Measurements from ENCODE around the gene MUC20.
"Not testable (repeated sequence)": the region's sequence is repeated elsewhere in the genome, so short reads cannot be mapped to it uniquely, and the experiment has no call there.

Gene MUC20

GRCh38 chr3:195727606-195728195, 6.9 kb downstream of the MUC20 start:
- DNase-seq (ENCODE audit: insufficient read length) = no peak
- TF ChIP-seq TAF1 (IDR thresholded peaks at IDR 0.05; ENCODE audit: borderline replicate concordance, low read depth, low read length) (no peak), POLR2AphosphoS5 (IDR thresholded peaks at IDR 0.05; ENCODE audit: low read depth, low read length) (no peak), POLR2A (IDR thresholded peaks at IDR 0.05; ENCODE audit: low read depth, low read length) (no peak)
- no peak for FAIRE-seq

GRCh38 chr3:195728789-195729188, 8.0 kb downstream of the MUC20 start:
- not testable (repeated sequence) for FAIRE-seq; DNase-seq (ENCODE audit: insufficient read length)

GRCh38 chr3:195729476-195730251, 8.9 kb downstream of the MUC20 start:
- no peak for TF ChIP-seq POLR2AphosphoS5 (IDR thresholded peaks at IDR 0.05; ENCODE audit: low read depth, low read length)
- no peak for TF ChIP-seq POLR2A (IDR thresholded peaks at IDR 0.05; ENCODE audit: low read depth, low read length)
- no peak for TF ChIP-seq TAF1 (IDR thresholded peaks at IDR 0.05; ENCODE audit: borderline replicate concordance, low read depth, low read length)
- no peak for FAIRE-seq
- no peak for DNase-seq (ENCODE audit: insufficient read length)

GRCh38 chr3:195731356-195731905, 10.7 kb downstream of the MUC20 start:
- DNase-seq (ENCODE audit: insufficient read length) = no peak
- no peak for FAIRE-seq
- TF ChIP-seq TAF1 (IDR thresholded peaks at IDR 0.05; ENCODE audit: borderline replicate concordance, low read depth, low read length) (no peak), POLR2AphosphoS5 (IDR thresholded peaks at IDR 0.05; ENCODE audit: low read depth, low read length) (no peak), POLR2A (IDR thresholded peaks at IDR 0.05; ENCODE audit: low read depth, low read length) (no peak)

GRCh38 chr3:195732940-195733339, 12.2 kb downstream of the MUC20 start:
- TF ChIP-seq TAF1 (IDR thresholded peaks at IDR 0.05; ENCODE audit: borderline replicate concordance, low read depth, low read length) (no peak), POLR2AphosphoS5 (IDR thresholded peaks at IDR 0.05; ENCODE audit: low read depth, low read length) (no peak), POLR2A (IDR thresholded peaks at IDR 0.05; ENCODE audit: low read depth, low read length) (no peak)
- no peak for DNase-seq (ENCODE audit: insufficient read length)
- no peak for FAIRE-seq

GRCh38 chr3:195735036-195735695, 14.4 kb downstream of the MUC20 start:
- FAIRE-seq = no peak
- TF ChIP-seq POLR2A (IDR thresholded peaks at IDR 0.05; ENCODE audit: low read depth, low read length) (no peak), POLR2AphosphoS5 (IDR thresholded peaks at IDR 0.05; ENCODE audit: low read depth, low read length) (no peak)
- no peak for DNase-seq (ENCODE audit: insufficient read length)

GRCh38 chr3:195736866-195737490, 16.2 kb downstream of the MUC20 start:
- FAIRE-seq (peak; percentile 33), DNase-seq (ENCODE audit: insufficient read length) (no peak)
- TF ChIP-seq POLR2A (IDR thresholded peaks at IDR 0.05; ENCODE audit: low read depth, low read length) = no peak
- no peak for TF ChIP-seq TAF1 (IDR thresholded peaks at IDR 0.05; ENCODE audit: borderline replicate concordance, low read depth, low read length)
- no peak for TF ChIP-seq POLR2AphosphoS5 (IDR thresholded peaks at IDR 0.05; ENCODE audit: low read depth, low read length)

GRCh38 chr3:195737782-195738181, 17.0 kb downstream of the MUC20 start:
- DNase-seq (ENCODE audit: insufficient read length); FAIRE-seq: not testable (repeated sequence)

- FAIRE-seq = no peak
- no peak for DNase-seq (ENCODE audit: insufficient read length)
- TF ChIP-seq POLR2A (IDR thresholded peaks at IDR 0.05; ENCODE audit: low read depth, low read length) (no peak), TAF1 (IDR thresholded peaks at IDR 0.05; ENCODE audit: borderline replicate concordance, low read depth, low read length) (no peak), POLR2AphosphoS5 (IDR thresholded peaks at IDR 0.05; ENCODE audit: low read depth, low read length) (no peak)
These were observed 17.7 kb downstream of the MUC20 start for GRCh38 chr3:195738274-195739044.

- FAIRE-seq = no peak
- no peak for DNase-seq (ENCODE audit: insufficient read length)
- no peak for TF ChIP-seq POLR2A (IDR thresholded peaks at IDR 0.05; ENCODE audit: low read depth, low read length)
- no peak for TF ChIP-seq TAF1 (IDR thresholded peaks at IDR 0.05; ENCODE audit: borderline replicate concordance, low read depth, low read length)
- no peak for TF ChIP-seq POLR2AphosphoS5 (IDR thresholded peaks at IDR 0.05; ENCODE audit: low read depth, low read length)
These were observed 18.9 kb downstream of the MUC20 start for GRCh38 chr3:195739561-195740111.

GRCh38 chr3:195744437-195744836, 23.7 kb downstream of the MUC20 start:
- FAIRE-seq (no peak), DNase-seq (ENCODE audit: insufficient read length) (no peak)
- TF ChIP-seq TAF1 (IDR thresholded peaks at IDR 0.05; ENCODE audit: borderline replicate concordance, low read depth, low read length) (no peak), POLR2AphosphoS5 (IDR thresholded peaks at IDR 0.05; ENCODE audit: low read depth, low read length) (no peak), POLR2A (IDR thresholded peaks at IDR 0.05; ENCODE audit: low read depth, low read length) (no peak)

All from GM12892 (cell line).